ENCODE results near the gene TPRG1. TPM values are rescaled to one million over a fixed set of nuclear protein-coding genes. Genes with fewer than 3 reads are reported as not detected.

The TPRG1 gene
- total RNA-seq, 4 donors from 2014 or later, result 11.7 to 37.3 (median 14.8) TPM

- H3K27ac ChIP-seq, result no peak overlapping the region
- H3K36me3 ChIP-seq, result no peaks in the 10 kb centered on the region
- H3K4me3 ChIP-seq, result no peak overlapping the region
- no peaks in the 10 kb centered on the region for H3K27me3 ChIP-seq
- no peak for DNase-seq (ENCODE audit: low spot score in 2 of 2)
- H3K4me1 ChIP-seq, result peaks cover 0 to 3% (median 0%) of the 10 kb centered on the region in 4 donors
- TF ChIP-seq POLR2A (IDR thresholded peaks at IDR 0.05) (no peak), CTCF (IDR thresholded peaks at IDR 0.05) (peak in 1 of 5 experiments; percentile 11), EP300 (IDR thresholded peaks at IDR 0.05) (no peak)
- H3K9me3 ChIP-seq, result no peaks in the 10 kb centered on the region
- 87 to 88% methylated on average over 7 of the region's 7 CpGs for WGBS, 2 donors
Observed at GRCh38 chr3:189267981-189268613, 96.3 kb downstream of the TPRG1 start.

GRCh38 chr3:189269365-189269764, 97.6 kb downstream of the TPRG1 start:
- 55 to 57% methylated on average over 3 of the region's 3 CpGs for WGBS, 2 donors
- Histone ChIP-seq H3K36me3 (no peaks in the 10 kb centered on the region), H3K9me3 (no peaks in the 10 kb centered on the region), H3K27me3 (no peaks in the 10 kb centered on the region), H3K27ac (no peak overlapping the region), H3K4me3 (no peak overlapping the region), H3K4me1 (peaks cover 0 to 3% (median 0%) of the 10 kb centered on the region in 4 donors)
- no peak for DNase-seq (ENCODE audit: low spot score in 2 of 2)
- no peak for TF ChIP-seq POLR2A (IDR thresholded peaks at IDR 0.05)
- no peak for TF ChIP-seq EP300 (IDR thresholded peaks at IDR 0.05)

GRCh38 chr3:189270248-189270832, 98.6 kb downstream of the TPRG1 start:
- WGBS, 2 donors, result 59 to 63% methylated on average over 5 of the region's 5 CpGs
- TF ChIP-seq POLR2A (IDR thresholded peaks at IDR 0.05), result no peak
- no peak for TF ChIP-seq EP300 (IDR thresholded peaks at IDR 0.05)
- TF ChIP-seq CTCF (IDR thresholded peaks at IDR 0.05), result peak in 3 of 5 experiments; percentile 29 to 34 (median 30)
- peaks cover 0 to 3% (median 0%) of the 10 kb centered on the region in 4 donors for H3K4me1 ChIP-seq
- no peaks in the 10 kb centered on the region for H3K27me3 ChIP-seq
- H3K27ac ChIP-seq, result no peak overlapping the region
- no peak for DNase-seq (ENCODE audit: low spot score in 2 of 2)
- no peaks in the 10 kb centered on the region for H3K9me3 ChIP-seq
- no peaks in the 10 kb centered on the region for H3K36me3 ChIP-seq
- H3K4me3 ChIP-seq, result no peak overlapping the region

- no peak for DNase-seq (ENCODE audit: low spot score in 2 of 2)
- no peak for TF ChIP-seq POLR2A (IDR thresholded peaks at IDR 0.05)
- no peak for TF ChIP-seq EP300 (IDR thresholded peaks at IDR 0.05)
- no peak for TF ChIP-seq CTCF (IDR thresholded peaks at IDR 0.05)
- no peaks in the 10 kb centered on the region for H3K27me3 ChIP-seq
- WGBS, 2 donors, result 68 to 85% methylated on average over 4 of the region's 4 CpGs
- H3K4me1 ChIP-seq, result peaks cover 0 to 12% (median 5%) of the 10 kb centered on the region in 4 donors
- no peak overlapping the region for H3K27ac ChIP-seq
- H3K36me3 ChIP-seq, result no peaks in the 10 kb centered on the region
- H3K4me3 ChIP-seq, result no peak overlapping the region
- no peaks in the 10 kb centered on the region for H3K9me3 ChIP-seq
Observed at GRCh38 chr3:189272500-189273119, 100.8 kb downstream of the TPRG1 start.

- Histone ChIP-seq H3K9me3 (no peaks in the 10 kb centered on the region), H3K36me3 (no peaks in the 10 kb centered on the region), H3K4me1 (peaks cover 0 to 12% (median 5%) of the 10 kb centered on the region in 4 donors), H3K27ac (no peak overlapping the region), H3K27me3 (no peaks in the 10 kb centered on the region), H3K4me3 (no peak overlapping the region)
- WGBS, 2 donors, result 78 to 80% methylated on average over 1 of the region's 1 CpG
- no peak for TF ChIP-seq POLR2A (IDR thresholded peaks at IDR 0.05)
- TF ChIP-seq EP300 (IDR thresholded peaks at IDR 0.05), result no peak
- DNase-seq (ENCODE audit: low spot score in 2 of 2), result no peak
Observed at GRCh38 chr3:189273736-189274135, 102.0 kb downstream of the TPRG1 start.

GRCh38 chr3:189275182-189275581, 103.4 kb downstream of the TPRG1 start:
- TF ChIP-seq EP300 (IDR thresholded peaks at IDR 0.05) (no peak), CTCF (IDR thresholded peaks at IDR 0.05) (no peak), POLR2A (IDR thresholded peaks at IDR 0.05) (no peak)
- no peak for DNase-seq (ENCODE audit: low spot score in 2 of 2)
- H3K27ac ChIP-seq, result no peak overlapping the region
- 86 to 93% methylated on average over 2 of the region's 2 CpGs for WGBS, 2 donors
- H3K9me3 ChIP-seq, result no peaks in the 10 kb centered on the region
- no peaks in the 10 kb centered on the region for H3K27me3 ChIP-seq
- no peak overlapping the region for H3K4me3 ChIP-seq
- H3K36me3 ChIP-seq, result no peaks in the 10 kb centered on the region
- H3K4me1 ChIP-seq, result peaks cover 0 to 10% (median 4%) of the 10 kb centered on the region in 4 donors
